ENCODE data around the gene PREPL. TPM values are rescaled to one million over a fixed set of nuclear protein-coding genes. Genes with fewer than 3 reads are reported as not detected.

The PREPL gene
- polyA plus RNA-seq, 1 donor (not counting 4 experiments of a cell fraction or from before 2014, with no cell fraction given), result 36.4 TPM

DNA sequence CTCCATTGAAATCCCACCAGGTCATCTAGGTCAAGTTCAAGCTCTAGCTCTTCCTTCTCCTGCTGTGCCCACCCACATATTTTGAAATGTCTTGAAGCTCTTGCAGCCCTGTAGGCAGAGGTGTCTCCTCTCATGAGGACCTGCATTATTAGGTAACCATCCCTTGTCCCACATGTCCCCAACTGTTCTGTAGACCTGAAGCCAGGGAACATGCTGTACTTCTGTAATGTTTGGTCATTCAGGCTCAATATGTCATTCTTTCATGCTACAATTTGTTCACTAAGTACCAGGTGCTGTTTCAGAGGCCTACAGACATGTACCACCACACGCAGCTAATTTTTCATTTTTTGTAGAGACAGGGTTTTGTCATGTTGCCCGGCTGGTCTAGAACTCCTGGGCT lies 63.9 kb downstream of the PREPL start:
- no peak overlapping the region for H3K27ac ChIP-seq (ENCODE audit: control insufficient read depth, insufficient read depth, low read length)
- H4K20me1 ChIP-seq (ENCODE audit: control insufficient read depth, extremely low read depth, insufficient read depth, low read length), result no peaks in the 10 kb centered on the region
- no peaks in the 10 kb centered on the region for H3K79me2 ChIP-seq (ENCODE audit: control insufficient read depth, insufficient read depth, low read length)
- no peak overlapping the region for H3K4me3 ChIP-seq (ENCODE audit: control insufficient read depth in 2 of 3, extremely low read depth in 1 of 3, insufficient read depth in 2 of 3, low read depth in 1 of 3, low read length in 3 of 3)
- no peaks in the 10 kb centered on the region for H3K36me3 ChIP-seq (ENCODE audit: control insufficient read depth in 2 of 2, extremely low read depth in 1 of 2, insufficient read depth in 2 of 2, low read length in 2 of 2)
- no peak for DNase-seq (ENCODE audit: low read depth, low spot score)
- H3K9me3 ChIP-seq (ENCODE audit: control insufficient read depth, low read depth, low read length), result no peaks in the 10 kb centered on the region
- no peak overlapping the region for H3K4me2 ChIP-seq (ENCODE audit: control insufficient read depth, extremely low read depth, insufficient read depth, low read depth, low read length)
- no peaks in the 10 kb centered on the region for H3K27me3 ChIP-seq (ENCODE audit: control insufficient read depth, extremely low read depth, insufficient read depth, low read length)
- H3K9me1 ChIP-seq (ENCODE audit: control insufficient read depth, extremely low read depth, insufficient read depth, low read length), result no peaks in the 10 kb centered on the region
- dilution Hi-C loops (cut with MboI; ENCODE audit: extremely low pct_ligation_motif_present, low sequenced_read_pairs), result no loop called here
- H3K4me1 ChIP-seq (ENCODE audit: control insufficient read depth, extremely low read depth, insufficient read depth, low read length), result peaks cover 1% of the 10 kb centered on the region
- H2AFZ ChIP-seq (ENCODE audit: control insufficient read depth, low read length), result no peak overlapping the region
- no peak for TF ChIP-seq EZH2 (IDR thresholded peaks at IDR 0.05; ENCODE audit: low read length)
- TF ChIP-seq, protein P1, sequence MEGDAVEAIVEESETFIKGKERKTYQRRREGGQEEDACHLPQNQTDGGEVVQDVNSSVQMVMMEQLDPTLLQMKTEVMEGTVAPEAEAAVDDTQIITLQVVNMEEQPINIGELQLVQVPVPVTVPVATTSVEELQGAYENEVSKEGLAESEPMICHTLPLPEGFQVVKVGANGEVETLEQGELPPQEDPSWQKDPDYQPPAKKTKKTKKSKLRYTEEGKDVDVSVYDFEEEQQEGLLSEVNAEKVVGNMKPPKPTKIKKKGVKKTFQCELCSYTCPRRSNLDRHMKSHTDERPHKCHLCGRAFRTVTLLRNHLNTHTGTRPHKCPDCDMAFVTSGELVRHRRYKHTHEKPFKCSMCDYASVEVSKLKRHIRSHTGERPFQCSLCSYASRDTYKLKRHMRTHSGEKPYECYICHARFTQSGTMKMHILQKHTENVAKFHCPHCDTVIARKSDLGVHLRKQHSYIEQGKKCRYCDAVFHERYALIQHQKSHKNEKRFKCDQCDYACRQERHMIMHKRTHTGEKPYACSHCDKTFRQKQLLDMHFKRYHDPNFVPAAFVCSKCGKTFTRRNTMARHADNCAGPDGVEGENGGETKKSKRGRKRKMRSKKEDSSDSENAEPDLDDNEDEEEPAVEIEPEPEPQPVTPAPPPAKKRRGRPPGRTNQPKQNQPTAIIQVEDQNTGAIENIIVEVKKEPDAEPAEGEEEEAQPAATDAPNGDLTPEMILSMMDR (optimal IDR thresholded peaks at IDR 0.05 in 1 of 3, IDR thresholded peaks at IDR 0.05 in 1 of 3, conservative IDR thresholded peaks at IDR 0.05 in 1 of 3; ENCODE audit: extremely low read depth in 1 of 3, insufficient read depth in 2 of 3, low read length in 3 of 3), result no peak
- H3K9ac ChIP-seq (ENCODE audit: control insufficient read depth, extremely low read depth, insufficient read depth, low read length), result no peak overlapping the region
- no peak for FAIRE-seq

DNA sequence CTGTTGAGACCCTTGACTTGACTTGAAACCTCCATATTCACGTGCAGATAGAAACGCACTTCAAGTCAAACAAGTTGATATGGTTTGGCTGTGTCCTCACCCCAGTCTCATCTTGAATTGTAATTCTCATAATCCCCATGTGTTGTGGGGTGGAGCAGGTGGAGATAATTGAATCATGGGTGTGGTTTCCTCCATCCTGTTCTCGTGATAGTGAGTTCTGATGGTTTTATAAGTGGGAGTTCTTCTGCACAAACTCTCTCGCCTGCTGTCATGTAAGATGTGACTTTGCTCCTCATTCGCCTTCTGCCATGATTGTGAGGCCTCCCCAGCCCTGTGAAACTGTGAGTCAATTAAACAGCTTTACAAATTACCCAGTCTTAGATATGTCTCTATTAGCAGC lies 64.6 kb downstream of the PREPL start:
- Histone ChIP-seq H3K4me2 (ENCODE audit: control insufficient read depth, extremely low read depth, insufficient read depth, low read depth, low read length) (no peak overlapping the region), H3K9ac (ENCODE audit: control insufficient read depth, extremely low read depth, insufficient read depth, low read length) (no peak overlapping the region), H3K27ac (ENCODE audit: control insufficient read depth, insufficient read depth, low read length) (no peak overlapping the region), H2AFZ (ENCODE audit: control insufficient read depth, low read length) (no peak overlapping the region), H3K27me3 (ENCODE audit: control insufficient read depth, extremely low read depth, insufficient read depth, low read length) (no peaks in the 10 kb centered on the region), H3K9me1 (ENCODE audit: control insufficient read depth, extremely low read depth, insufficient read depth, low read length) (no peaks in the 10 kb centered on the region), H3K36me3 (ENCODE audit: control insufficient read depth in 2 of 2, extremely low read depth in 1 of 2, insufficient read depth in 2 of 2, low read length in 2 of 2) (no peaks in the 10 kb centered on the region), H3K79me2 (ENCODE audit: control insufficient read depth, insufficient read depth, low read length) (no peaks in the 10 kb centered on the region), H3K4me1 (ENCODE audit: control insufficient read depth, extremely low read depth, insufficient read depth, low read length) (peaks cover 9% of the 10 kb centered on the region), H3K9me3 (ENCODE audit: control insufficient read depth, low read depth, low read length) (no peaks in the 10 kb centered on the region), H3K4me3 (ENCODE audit: control insufficient read depth in 2 of 3, extremely low read depth in 1 of 3, insufficient read depth in 2 of 3, low read depth in 1 of 3, low read length in 3 of 3) (no peak overlapping the region), H4K20me1 (ENCODE audit: control insufficient read depth, extremely low read depth, insufficient read depth, low read length) (no peaks in the 10 kb centered on the region)
- TF ChIP-seq, protein P1 (optimal IDR thresholded peaks at IDR 0.05 in 1 of 3, IDR thresholded peaks at IDR 0.05 in 1 of 3, conservative IDR thresholded peaks at IDR 0.05 in 1 of 3; ENCODE audit: extremely low read depth in 1 of 3, insufficient read depth in 2 of 3, low read length in 3 of 3), result no peak
- no peak for TF ChIP-seq EZH2 (IDR thresholded peaks at IDR 0.05; ENCODE audit: low read length)
- dilution Hi-C loops (cut with MboI; ENCODE audit: extremely low pct_ligation_motif_present, low sequenced_read_pairs), result no loop called here
- DNase-seq (ENCODE audit: low read depth, low spot score) (no peak), FAIRE-seq (no peak)

Data from keratinocyte (primary cell).